D721Med (cell line): Measurements from ENCODE around the gene CLEC2L.

Experiments
- DNase-seq: peaks from one replicate; pipeline ENCODE4 v3.0.0; 2011; ENCODE audit warnings: low spot score; ENCODE audit not compliant: insufficient read length
- FAIRE-seq: peaks from 2 replicates; lab custom pipeline; 2011; peaks lifted over from hg19 to GRCh38; lab: Jason Lieb, UNC
- CTCF ChIP-seq: IDR thresholded peaks from 2 replicates; pipeline ENCODE4 v1.5.1; 2012; ENCODE audit warnings: mild to moderate bottlenecking, control low read depth; ENCODE audit not compliant: insufficient read depth; ENCODE audit errors: missing control alignments

CLEC2L gene

GRCh38 chr7:139538881-139539635, 15.6 kb downstream of the CLEC2L start:
- no peak for TF ChIP-seq CTCF
- FAIRE-seq: no peak
- DNase-seq: no peak

GRCh38 chr7:139540203-139540602, 16.7 kb downstream of the CLEC2L start:
- no peak for TF ChIP-seq CTCF
- no peak for FAIRE-seq
- no peak for DNase-seq

GRCh38 chr7:139541600-139542307, 18.3 kb downstream of the CLEC2L start:
- no peak for DNase-seq

GRCh38 chr7:139542308-139543151, 19.0 kb downstream of the CLEC2L start:
- FAIRE-seq (no peak), DNase-seq (no peak)

More at GRCh38 chr7:139541600-139542307, 18.3 kb downstream of the CLEC2L start:
- no peak for TF ChIP-seq CTCF
- no peak for FAIRE-seq

GRCh38 chr7:139543801-139544603, 20.5 kb downstream of the CLEC2L start:
- no peak for TF ChIP-seq CTCF
- DNase-seq (no peak), FAIRE-seq (no peak)

More at GRCh38 chr7:139542308-139543151, 19.0 kb downstream of the CLEC2L start:
- TF ChIP-seq CTCF: no peak

GRCh38 chr7:139544645-139545044, 21.2 kb downstream of the CLEC2L start:
- TF ChIP-seq CTCF: no peak
- DNase-seq (no peak), FAIRE-seq (no peak)
